Neural progenitor cell (in vitro differentiated cells): ENCODE measurements around the gene KBTBD6. TPM values are rescaled to one million over a fixed set of nuclear protein-coding genes. Genes with fewer than 3 reads are reported as not detected.
"Not testable (repeated sequence)": the region's sequence is repeated elsewhere in the genome, so short reads cannot be mapped to it uniquely, and the experiment has no call there.

Experiments used
- DNase-seq: peaks from one replicate; pipeline ENCODE4 v3.0.0-alpha.2; 2016; ENCODE audit warnings: low spot score
- H2AFZ ChIP-seq: fragments of 200-600 bp; sonication (generic); replicated peaks from 2 replicates; pipeline ENCODE4 v1.6.1; 2016; ENCODE audit warnings: antibody characterized with exemption
- H3F3A ChIP-seq: fragments of 200-600 bp; sonication (generic); 2 replicates; pipeline ENCODE4 v1.6.1; 2016; ENCODE audit warnings: antibody characterized with exemption, low read depth
- H3K27ac ChIP-seq: fragments of 200-600 bp; sonication (generic); 2 replicates; pipeline ENCODE4 v1.5.1; 2016; ENCODE audit warnings: mild to moderate bottlenecking
- H3K27me3 ChIP-seq: fragments of 200-600 bp; sonication (generic); 2 replicates; pipeline ENCODE4 v1.6.1; 2016; ENCODE audit warnings: mild to moderate bottlenecking, moderate library complexity
- H3K36me3 ChIP-seq: fragments of 200-600 bp; sonication (generic); 2 replicates; pipeline ENCODE4 v1.5.1; 2016
- H3K4me1 ChIP-seq: fragments of 200-600 bp; sonication (generic); 2 replicates; pipeline ENCODE4 v1.6.1; 2016; ENCODE audit warnings: mixed run types
- H3K4me2 ChIP-seq: fragments of 200-600 bp; sonication (generic); 2 replicates; pipeline ENCODE4 v1.6.1; 2016
- H3K4me3 ChIP-seq: fragments of 200-600 bp; sonication (generic); 2 replicates; pipeline ENCODE4 v1.5.1; 2016
- H3K79me2 ChIP-seq: fragments of 200-600 bp; sonication (generic); 2 replicates; pipeline ENCODE4 v1.6.1; 2016; ENCODE audit warnings: low read depth
- H3K9ac ChIP-seq: fragments of 200-600 bp; sonication (generic); 2 replicates; pipeline ENCODE4 v1.6.1; 2016
- H3K9me3 ChIP-seq: fragments of 200-600 bp; sonication (generic); 2 replicates; pipeline ENCODE4 v1.5.1; 2016; ENCODE audit warnings: low read depth
- H4K20me1 ChIP-seq: fragments of 200-600 bp; sonication (generic); 2 replicates; pipeline ENCODE4 v1.6.1; 2016; ENCODE audit warnings: low read depth
- H3K27ac Mint-ChIP-seq: 3 replicates; pipeline ENCODE4 v1.8.0; 2021; ENCODE audit warnings: mixed read lengths
- H3K27me3 Mint-ChIP-seq: 2 replicates; pipeline ENCODE4 v1.8.0; 2022; ENCODE audit warnings: low read depth, mild to moderate bottlenecking, inconsistent platforms, moderate library complexity, mixed read lengths; ENCODE audit not compliant: insufficient read depth
- H3K36me3 Mint-ChIP-seq: 3 replicates; pipeline ENCODE4 v1.8.0; 2021; ENCODE audit warnings: mixed read lengths
- H3K4me1 Mint-ChIP-seq: 3 replicates; pipeline ENCODE4 v1.8.0; 2021; ENCODE audit warnings: mixed read lengths
- H3K4me3 Mint-ChIP-seq: 3 replicates; pipeline ENCODE4 v1.8.0; 2021; ENCODE audit warnings: mild to moderate bottlenecking, moderate library complexity, mixed read lengths
- H3K9me3 Mint-ChIP-seq: 3 replicates; pipeline ENCODE4 v1.8.0; 2020; ENCODE audit warnings: mixed read lengths
- CTCF ChIP-seq: fragments of 200-600 bp; sonication (generic); IDR thresholded peaks from 2 replicates; pipeline ENCODE4 v1.5.1; 2017; ENCODE audit warnings: antibody characterized with exemption, mild to moderate bottlenecking
- EZH2 ChIP-seq: fragments of 200-600 bp; sonication (generic); IDR thresholded peaks from 2 replicates; pipeline ENCODE4 v1.6.1; 2017; ENCODE audit warnings: antibody characterized with exemption, mild to moderate bottlenecking, moderate library complexity
- EZH2phosphoT487 ChIP-seq: fragments of 200-600 bp; sonication (generic); IDR thresholded peaks from 2 replicates; pipeline ENCODE4 v1.6.1; 2017; ENCODE audit warnings: antibody characterized with exemption
- total RNA-seq: library from RNA; depleted of rRNA; stranded (reverse); fragments of >200 nt; gene quantifications from 2 replicates; pipeline ENCODE4 v1.2.3, GENCODE V29; 2015; ENCODE audit warnings: low replicate concordance

The KBTBD6 gene
- total RNA-seq, 1 donor from 2014 or later: 14.4 TPM

GRCh38 chr13:41099986-41100385, 32.6 kb downstream of the KBTBD6 start:
- no peaks in the 10 kb centered on the region for H4K20me1 ChIP-seq
- H3K27ac ChIP-seq: no peak overlapping the region
- H3K4me1 Mint-ChIP-seq: no peaks in the 10 kb centered on the region
- TF ChIP-seq EZH2 (no peak), CTCF (no peak), EZH2phosphoT487 (no peak)
- no peaks in the 10 kb centered on the region for H3K79me2 ChIP-seq
- H3K4me2 ChIP-seq: no peak overlapping the region
- H3K27me3 Mint-ChIP-seq: peaks cover 3% of the 10 kb centered on the region
- H2AFZ ChIP-seq: no peak overlapping the region
- no peaks in the 10 kb centered on the region for H3K4me1 ChIP-seq
- H3K9ac ChIP-seq: no peak overlapping the region
- no peaks in the 10 kb centered on the region for H3K36me3 ChIP-seq
- H3K27ac Mint-ChIP-seq: no peak overlapping the region
- H3K9me3 Mint-ChIP-seq: no peaks in the 10 kb centered on the region
- H3F3A ChIP-seq: no peaks in the 10 kb centered on the region
- H3K4me3 Mint-ChIP-seq: no peak overlapping the region
- no peaks in the 10 kb centered on the region for H3K36me3 Mint-ChIP-seq
- no peak overlapping the region for H3K4me3 ChIP-seq
- H3K9me3 ChIP-seq: no peaks in the 10 kb centered on the region
- DNase-seq: no peak
- no peaks in the 10 kb centered on the region for H3K27me3 ChIP-seq

- no peaks in the 10 kb centered on the region for H3K36me3 Mint-ChIP-seq
- no peaks in the 10 kb centered on the region for H3K4me1 Mint-ChIP-seq
- H3F3A ChIP-seq: no peaks in the 10 kb centered on the region
- H3K36me3 ChIP-seq: no peaks in the 10 kb centered on the region
- no peaks in the 10 kb centered on the region for H3K9me3 Mint-ChIP-seq
- no peak overlapping the region for H3K4me3 Mint-ChIP-seq
- no peaks in the 10 kb centered on the region for H4K20me1 ChIP-seq
- no peaks in the 10 kb centered on the region for H3K9me3 ChIP-seq
- no peak overlapping the region for H3K4me2 ChIP-seq
- no peak overlapping the region for H3K27ac Mint-ChIP-seq
- DNase-seq: no peak
- H3K4me3 ChIP-seq: no peak overlapping the region
- no peak overlapping the region for H3K27ac ChIP-seq
- H3K27me3 ChIP-seq: no peaks in the 10 kb centered on the region
- no peaks in the 10 kb centered on the region for H3K4me1 ChIP-seq
- TF ChIP-seq EZH2: no peak
- no peak for TF ChIP-seq CTCF
- TF ChIP-seq EZH2phosphoT487: no peak
- H3K9ac ChIP-seq: no peak overlapping the region
- H3K79me2 ChIP-seq: no peaks in the 10 kb centered on the region
- H3K27me3 Mint-ChIP-seq: peaks cover 3% of the 10 kb centered on the region
- H2AFZ ChIP-seq: peak overlapping the region; percentile 64
Measured at GRCh38 chr13:41098761-41099160, 33.8 kb downstream of the KBTBD6 start.

- H3K27ac Mint-ChIP-seq, DNase-seq, H3K36me3 ChIP-seq, H3K9ac ChIP-seq, H4K20me1 ChIP-seq, H3K36me3 Mint-ChIP-seq, H3K27me3 ChIP-seq, H3K79me2 ChIP-seq, H3K4me3 Mint-ChIP-seq, H3K4me1 Mint-ChIP-seq, H3F3A ChIP-seq, H3K9me3 Mint-ChIP-seq, H3K4me3 ChIP-seq, H3K27ac ChIP-seq, H3K4me1 ChIP-seq, H3K27me3 Mint-ChIP-seq, H3K9me3 ChIP-seq, H3K4me2 ChIP-seq, H2AFZ ChIP-seq: not testable (repeated sequence)
Measured at GRCh38 chr13:41095681-41096080, 36.9 kb downstream of the KBTBD6 start.

- peak; percentile 39 for DNase-seq
Measured at GRCh38 chr13:41085961-41086585, 46.5 kb downstream of the KBTBD6 start.

More at GRCh38 chr13:41085961-41086585, 46.5 kb downstream of the KBTBD6 start:
- H4K20me1 ChIP-seq: no peaks in the 10 kb centered on the region
- H3K27ac Mint-ChIP-seq: no peak overlapping the region
- no peak overlapping the region for H3K4me2 ChIP-seq
- no peaks in the 10 kb centered on the region for H3K36me3 ChIP-seq
- no peak for TF ChIP-seq EZH2
- TF ChIP-seq CTCF: no peak
- no peak for TF ChIP-seq EZH2phosphoT487
- H3K9me3 ChIP-seq: no peaks in the 10 kb centered on the region
- H3K9ac ChIP-seq: no peak overlapping the region
- H3K4me1 ChIP-seq: no peaks in the 10 kb centered on the region
- H3K27me3 ChIP-seq: no peaks in the 10 kb centered on the region
- no peak overlapping the region for H2AFZ ChIP-seq
- peaks cover 6% of the 10 kb centered on the region for H3F3A ChIP-seq
- H3K4me1 Mint-ChIP-seq: peaks cover 2% of the 10 kb centered on the region
- H3K27ac ChIP-seq: no peak overlapping the region
- H3K4me3 ChIP-seq: no peak overlapping the region
- H3K79me2 ChIP-seq: no peaks in the 10 kb centered on the region
- H3K9me3 Mint-ChIP-seq: no peaks in the 10 kb centered on the region
- H3K36me3 Mint-ChIP-seq: peaks cover 12% of the 10 kb centered on the region
- no peak overlapping the region for H3K4me3 Mint-ChIP-seq
- H3K27me3 Mint-ChIP-seq: no peaks in the 10 kb centered on the region
